A549 (cell line): ENCODE measurements around the gene UBIAD1.

Source experiments
- CTCF ChIP-seq: fragments of >200 bp; sonication (Bioruptor Twin); formaldehyde crosslinking; IDR thresholded peaks from 3 replicates; pipeline ENCODE4 v1.5.1; 2016
- HOXA7 ChIP-seq: fragments of 250-450 bp; sonication (Bioruptor Pico); IDR thresholded peaks from 2 replicates; pipeline ENCODE4 v1.5.0; 2020; ENCODE audit warnings: mild to moderate bottlenecking, moderate library complexity
- MAFK ChIP-seq: fragments of 450-650 bp; IDR thresholded peaks from 2 replicates; pipeline ENCODE4 v1.6.1; 2014; ENCODE audit not compliant: partially characterized antibody

- TF ChIP-seq HOXA7 (CRISPR knock-in tag) (no peak), MAFK (peak; percentile 35), CTCF (no peak)
Observed at GRCh38 chr1:11281518-11282331, 8.7 kb downstream of the UBIAD1 start.
